ENCODE results near the gene CBFA2T3.

DNA sequence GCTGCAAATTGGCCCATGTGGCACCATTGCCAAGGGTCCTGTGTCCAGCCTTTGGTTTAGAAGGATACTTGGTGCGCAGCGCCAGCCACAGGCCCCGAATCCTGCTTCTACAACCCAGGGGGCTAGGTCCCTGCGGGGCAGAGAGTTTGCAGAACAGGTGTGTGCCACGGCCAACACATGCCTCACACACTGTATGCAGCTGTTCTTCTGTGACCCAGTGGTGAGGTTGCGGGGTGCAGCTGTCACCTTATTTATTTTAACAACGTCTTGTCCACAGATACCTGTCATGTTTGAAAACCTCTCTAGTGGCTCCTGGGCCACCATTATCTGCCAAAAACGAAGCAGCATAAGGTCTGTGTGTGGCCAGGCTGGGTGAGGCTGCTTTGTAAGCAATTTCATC is 11.6 kb downstream of the CBFA2T3 start:
- TF ChIP-seq, protein P1, sequence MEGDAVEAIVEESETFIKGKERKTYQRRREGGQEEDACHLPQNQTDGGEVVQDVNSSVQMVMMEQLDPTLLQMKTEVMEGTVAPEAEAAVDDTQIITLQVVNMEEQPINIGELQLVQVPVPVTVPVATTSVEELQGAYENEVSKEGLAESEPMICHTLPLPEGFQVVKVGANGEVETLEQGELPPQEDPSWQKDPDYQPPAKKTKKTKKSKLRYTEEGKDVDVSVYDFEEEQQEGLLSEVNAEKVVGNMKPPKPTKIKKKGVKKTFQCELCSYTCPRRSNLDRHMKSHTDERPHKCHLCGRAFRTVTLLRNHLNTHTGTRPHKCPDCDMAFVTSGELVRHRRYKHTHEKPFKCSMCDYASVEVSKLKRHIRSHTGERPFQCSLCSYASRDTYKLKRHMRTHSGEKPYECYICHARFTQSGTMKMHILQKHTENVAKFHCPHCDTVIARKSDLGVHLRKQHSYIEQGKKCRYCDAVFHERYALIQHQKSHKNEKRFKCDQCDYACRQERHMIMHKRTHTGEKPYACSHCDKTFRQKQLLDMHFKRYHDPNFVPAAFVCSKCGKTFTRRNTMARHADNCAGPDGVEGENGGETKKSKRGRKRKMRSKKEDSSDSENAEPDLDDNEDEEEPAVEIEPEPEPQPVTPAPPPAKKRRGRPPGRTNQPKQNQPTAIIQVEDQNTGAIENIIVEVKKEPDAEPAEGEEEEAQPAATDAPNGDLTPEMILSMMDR (IDR thresholded peaks at IDR 0.05 in 8 of 11, conservative IDR thresholded peaks at IDR 0.05 in 3 of 11): no peak
- TF ChIP-seq POLR2AphosphoS5 (IDR thresholded peaks at IDR 0.05): peak in 2 of 3 donors; percentile 6 to 35

All from spleen (tissue), 7 donors.